Effector memory CD4-positive, alpha-beta T cell (primary cell): ENCODE results near the gene ADIPOR2.

ENCODE experiments used
- DNase-seq, 3 donors: peaks; one replicate each; pipeline ENCODE4 v3.0.0-alpha.2; 2020
- H3K27ac ChIP-seq: 2 replicates; pipeline ENCODE4 v1.7.0; 2013; ENCODE audit warnings: mild to moderate bottlenecking, low read length, moderate library complexity; ENCODE audit not compliant: insufficient read depth, poor library complexity, severe bottlenecking
- H3K27me3 ChIP-seq: replicated peaks from 2 replicates; pipeline ENCODE4 v1.7.0; 2013; ENCODE audit warnings: mild to moderate bottlenecking, low read length; ENCODE audit not compliant: insufficient read depth, control insufficient read depth, poor library complexity, severe bottlenecking
- H3K36me3 ChIP-seq: 2 replicates; pipeline ENCODE4 v1.7.0; 2013; ENCODE audit warnings: mild to moderate bottlenecking, low read length, moderate library complexity; ENCODE audit not compliant: control insufficient read depth, insufficient read depth
- H3K4me1 ChIP-seq: 2 replicates; pipeline ENCODE4 v1.7.0; 2013; ENCODE audit warnings: low read length, mild to moderate bottlenecking; ENCODE audit not compliant: control insufficient read depth, insufficient read depth, poor library complexity, severe bottlenecking
- H3K4me3 ChIP-seq: 2 replicates; pipeline ENCODE4 v1.7.0; 2013; ENCODE audit warnings: low read length, low read depth, mild to moderate bottlenecking; ENCODE audit not compliant: insufficient read depth, poor library complexity, severe bottlenecking
- H3K9me3 ChIP-seq: 2 replicates; pipeline ENCODE4 v1.7.0; 2013; ENCODE audit warnings: mild to moderate bottlenecking, low read length, moderate library complexity; ENCODE audit not compliant: control insufficient read depth

The ADIPOR2 gene

DNA sequence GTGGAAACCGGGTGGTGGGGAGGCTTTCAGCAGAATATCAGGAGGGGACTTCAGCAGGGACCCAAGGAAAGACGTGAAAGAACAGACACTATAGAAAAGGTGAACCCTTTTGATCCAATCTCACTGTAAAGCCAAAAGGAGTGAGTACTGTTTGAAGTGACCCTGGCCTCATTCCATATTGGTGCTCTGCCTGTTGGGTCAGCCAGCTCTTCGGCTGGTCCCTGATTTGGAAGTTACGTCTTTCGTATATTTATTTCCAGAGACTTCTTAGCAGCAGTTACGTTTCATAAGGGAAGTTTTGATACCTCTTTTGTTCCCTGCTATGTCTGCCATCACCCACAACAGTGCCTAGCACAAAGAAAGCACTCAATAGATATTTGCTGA lies 39.9 kb upstream of the ADIPOR2 start:
- no peaks in the 10 kb centered on the region for H3K27me3 ChIP-seq
- no peak overlapping the region for H3K4me3 ChIP-seq
- DNase-seq, result no peak
- no peaks in the 10 kb centered on the region for H3K4me1 ChIP-seq
- no peaks in the 10 kb centered on the region for H3K36me3 ChIP-seq
- H3K27ac ChIP-seq, result no peak overlapping the region
- no peaks in the 10 kb centered on the region for H3K9me3 ChIP-seq

GRCh38 chr12:1651946-1652345 lies 38.9 kb upstream of the ADIPOR2 start:
- Histone ChIP-seq H3K36me3 (no peaks in the 10 kb centered on the region), H3K27ac (no peak overlapping the region), H3K9me3 (no peaks in the 10 kb centered on the region), H3K4me1 (no peaks in the 10 kb centered on the region), H3K4me3 (no peak overlapping the region), H3K27me3 (no peaks in the 10 kb centered on the region)
- DNase-seq, result no peak

DNA sequence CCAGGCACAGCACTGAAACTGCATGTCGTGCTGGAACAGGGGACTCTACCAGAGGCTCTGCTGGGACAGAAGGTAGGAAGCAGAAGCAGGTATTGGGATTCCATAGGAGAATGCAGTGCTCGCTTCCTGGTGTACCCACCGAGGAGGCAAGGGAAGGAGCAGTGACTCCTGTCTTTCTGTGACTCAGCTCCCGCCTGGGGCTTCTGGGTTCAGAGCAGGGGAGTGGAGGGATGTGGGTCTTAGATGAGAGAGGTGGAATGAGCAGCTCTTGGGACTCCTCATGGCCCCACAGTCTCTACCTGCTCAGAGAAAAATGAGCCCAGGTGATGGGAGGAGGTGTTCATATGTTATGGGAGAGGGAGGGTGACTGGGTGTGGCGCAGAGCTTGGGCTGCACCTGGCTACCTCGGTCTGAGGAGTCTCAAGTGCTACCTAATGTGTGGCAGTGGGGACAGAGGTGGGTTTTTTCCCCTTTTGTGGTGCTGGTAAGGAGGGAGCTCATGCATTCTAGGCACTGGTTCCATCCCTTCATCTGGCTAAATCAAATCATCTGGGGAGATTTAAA lies 35.6 kb upstream of the ADIPOR2 start:
- no peaks in the 10 kb centered on the region for H3K9me3 ChIP-seq
- no peak overlapping the region for H3K4me3 ChIP-seq
- no peak overlapping the region for H3K27ac ChIP-seq
- no peak for DNase-seq
- H3K4me1 ChIP-seq, result no peaks in the 10 kb centered on the region
- no peaks in the 10 kb centered on the region for H3K36me3 ChIP-seq
- H3K27me3 ChIP-seq, result no peaks in the 10 kb centered on the region

DNA sequence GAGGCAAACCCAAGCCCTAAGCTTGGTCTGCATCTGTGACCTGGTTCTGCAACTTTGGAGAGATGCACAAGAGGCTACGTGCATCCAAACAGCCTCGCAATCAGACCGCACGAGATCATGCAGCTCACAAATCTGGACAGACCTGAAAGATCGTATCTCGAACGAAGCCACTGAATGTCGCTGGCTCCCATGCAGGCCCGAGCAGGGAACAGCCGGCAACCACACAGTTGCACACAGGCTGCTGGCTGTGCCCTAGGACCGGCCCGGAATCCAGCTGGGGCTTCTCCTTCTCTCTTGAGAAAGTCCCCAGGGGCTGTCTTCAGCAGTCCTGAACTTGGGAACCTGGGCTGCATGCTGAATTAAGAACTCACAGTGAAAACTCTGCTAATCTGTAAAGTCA lies 34.0 kb upstream of the ADIPOR2 start:
- H3K4me1 ChIP-seq, result no peaks in the 10 kb centered on the region
- DNase-seq, result no peak
- no peak overlapping the region for H3K27ac ChIP-seq
- no peaks in the 10 kb centered on the region for H3K27me3 ChIP-seq
- no peak overlapping the region for H3K4me3 ChIP-seq
- no peaks in the 10 kb centered on the region for H3K36me3 ChIP-seq
- no peaks in the 10 kb centered on the region for H3K9me3 ChIP-seq

DNA sequence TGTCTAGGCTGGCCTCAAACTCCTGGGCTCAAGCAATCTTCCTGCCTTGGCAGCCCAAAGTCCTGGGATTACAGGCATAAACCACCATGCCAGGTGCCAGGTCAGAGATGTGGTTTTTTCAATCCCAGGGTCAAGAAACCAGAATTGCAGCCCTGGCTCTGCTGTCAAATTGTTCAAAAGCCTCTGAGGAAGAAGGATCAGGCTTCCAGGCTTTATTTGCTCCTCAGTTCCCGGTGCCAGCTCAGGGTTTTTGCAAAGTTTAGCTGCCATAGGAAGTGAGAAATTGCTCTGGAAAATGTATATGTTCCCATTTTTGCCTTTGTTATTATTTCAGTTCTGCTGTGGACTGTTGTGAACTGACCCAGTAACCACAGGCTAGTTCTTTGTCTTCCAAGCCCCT lies 33.2 kb upstream of the ADIPOR2 start:
- H3K4me3 ChIP-seq, result no peak overlapping the region
- DNase-seq, result no peak
- no peaks in the 10 kb centered on the region for H3K9me3 ChIP-seq
- H3K4me1 ChIP-seq, result no peaks in the 10 kb centered on the region
- no peak overlapping the region for H3K27ac ChIP-seq
- no peaks in the 10 kb centered on the region for H3K36me3 ChIP-seq
- H3K27me3 ChIP-seq, result no peaks in the 10 kb centered on the region

DNA sequence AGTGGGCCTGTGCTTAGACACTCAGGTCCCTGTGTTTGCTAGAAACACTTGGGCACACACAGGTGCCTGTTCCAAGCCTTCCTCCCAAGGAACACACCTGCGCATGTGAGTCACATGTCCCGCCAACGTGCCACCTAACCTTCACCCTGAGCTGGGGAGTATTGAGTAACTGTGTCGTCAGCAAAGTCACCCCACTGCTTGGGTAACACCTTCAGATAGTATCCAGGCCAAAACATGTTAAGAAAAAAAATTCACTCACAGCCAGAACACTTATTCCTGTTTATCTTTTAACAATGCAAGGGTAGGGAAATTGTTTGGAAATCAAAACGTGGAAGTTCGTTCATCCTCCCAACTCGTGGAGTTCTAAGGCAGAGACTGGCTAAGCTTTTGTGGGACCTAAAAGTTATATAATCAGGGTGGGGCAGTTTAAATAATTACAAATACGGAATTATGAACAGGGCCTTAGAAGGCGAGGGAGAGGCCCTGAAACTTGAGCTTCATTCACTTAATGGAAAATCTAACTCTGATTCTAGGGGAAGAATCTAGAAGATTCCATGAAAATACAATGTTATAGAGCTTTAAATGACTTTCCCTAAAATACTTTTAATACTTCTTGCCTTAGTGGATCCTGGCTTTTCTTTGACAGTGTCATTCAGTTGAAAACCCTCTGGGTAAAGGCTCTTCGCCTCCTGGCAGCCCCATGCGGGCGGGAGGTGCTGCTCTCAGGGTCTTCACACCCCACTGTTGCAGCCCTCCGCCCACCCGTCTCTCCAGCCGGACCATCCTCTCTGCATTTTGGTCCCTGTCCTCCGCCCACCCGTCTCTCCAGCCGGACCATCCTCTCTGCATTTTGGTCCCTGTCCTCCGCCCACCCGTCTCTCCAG lies 30.3 kb upstream of the ADIPOR2 start:
- no peaks in the 10 kb centered on the region for H3K9me3 ChIP-seq
- DNase-seq, result peak; percentile 57 to 63 (median 61)
- H3K4me3 ChIP-seq, result no peak overlapping the region
- H3K27me3 ChIP-seq, result no peaks in the 10 kb centered on the region
- no peaks in the 10 kb centered on the region for H3K4me1 ChIP-seq
- no peaks in the 10 kb centered on the region for H3K36me3 ChIP-seq
- H3K27ac ChIP-seq, result peak overlapping the region; percentile 35

GRCh38 chr12:1661553-1662335 lies 29.1 kb upstream of the ADIPOR2 start:
- Histone ChIP-seq H3K27me3 (no peaks in the 10 kb centered on the region), H3K4me1 (no peaks in the 10 kb centered on the region), H3K9me3 (no peaks in the 10 kb centered on the region), H3K36me3 (no peaks in the 10 kb centered on the region), H3K4me3 (no peak overlapping the region), H3K27ac (peak overlapping the region; percentile 7)
- peak; percentile 81 to 87 (median 84) for DNase-seq

DNA sequence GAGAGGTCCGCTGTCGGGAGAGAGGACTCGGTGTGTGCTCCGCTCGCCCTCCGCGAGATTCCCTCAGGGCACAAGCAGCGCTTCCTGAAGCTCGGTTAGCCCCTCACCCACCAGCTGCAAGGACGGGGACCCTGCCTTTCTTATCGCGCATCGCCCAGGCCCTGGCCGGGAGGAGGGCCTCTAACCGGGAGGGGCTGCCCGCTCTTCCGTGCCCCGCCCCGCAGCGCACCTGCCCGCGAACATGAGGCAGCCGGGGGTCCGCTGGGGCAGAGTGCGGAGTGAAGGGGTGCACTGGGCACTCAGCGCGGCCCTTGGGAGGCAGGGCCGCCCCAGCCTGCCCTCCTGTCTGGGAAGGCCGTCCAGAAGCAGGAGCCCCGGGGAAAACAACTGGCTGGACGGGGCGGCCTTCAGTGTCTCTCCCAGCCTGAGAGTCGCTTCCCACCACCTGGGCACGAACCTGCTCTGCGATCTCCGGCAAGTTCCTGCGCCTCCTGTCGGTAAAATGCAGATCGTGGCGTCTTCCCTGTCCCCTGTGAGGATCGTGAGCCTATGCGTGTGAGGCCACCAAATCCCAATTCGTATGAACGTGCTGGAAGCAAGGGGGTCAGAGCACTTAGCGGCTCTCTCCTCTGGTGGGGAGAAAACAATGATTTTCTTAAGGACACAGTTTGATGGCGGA lies 28.0 kb upstream of the ADIPOR2 start:
- Histone ChIP-seq H3K27ac (peak overlapping the region; percentile 25), H3K4me1 (peaks cover 4% of the 10 kb centered on the region), H3K27me3 (no peaks in the 10 kb centered on the region), H3K36me3 (no peaks in the 10 kb centered on the region), H3K4me3 (no peak overlapping the region), H3K9me3 (no peaks in the 10 kb centered on the region)
- DNase-seq, result peak; percentile 12 to 35 (median 27)

DNA sequence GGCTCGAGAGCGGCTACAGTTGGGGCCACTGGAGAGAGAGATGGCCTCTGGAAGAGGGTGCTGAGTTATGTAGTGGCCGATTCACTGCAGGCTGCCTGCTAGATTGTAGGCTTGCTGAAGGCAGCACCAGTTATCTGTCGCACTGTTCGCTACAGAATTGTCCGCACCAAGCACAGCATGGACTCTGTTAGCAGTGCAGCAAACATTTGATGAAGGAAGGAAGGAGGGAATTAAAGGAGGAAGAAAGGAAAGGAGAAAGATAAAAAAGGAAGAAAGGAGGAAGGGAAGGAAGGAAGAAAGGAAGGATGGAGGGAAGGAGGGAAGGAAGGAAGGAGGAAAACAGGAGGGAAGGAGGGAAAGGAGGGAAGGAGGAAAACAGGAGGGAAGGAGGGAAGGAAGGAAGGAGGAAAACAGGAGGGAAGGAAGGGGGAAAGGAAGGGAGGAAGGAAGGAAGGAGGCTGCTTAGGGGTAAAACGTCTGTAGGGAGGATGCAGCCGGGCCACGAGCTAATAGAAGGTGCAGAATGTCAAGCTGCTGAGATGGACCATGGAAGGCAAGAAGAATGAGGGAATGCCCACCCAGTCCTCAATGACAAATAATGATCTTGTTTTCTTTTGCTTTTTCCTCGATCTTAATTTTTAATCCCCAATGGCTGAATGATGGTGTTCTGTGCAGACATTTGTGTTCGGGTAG lies 27.3 kb upstream of the ADIPOR2 start:
- peaks cover 10% of the 10 kb centered on the region for H3K4me1 ChIP-seq
- no peaks in the 10 kb centered on the region for H3K9me3 ChIP-seq
- no peaks in the 10 kb centered on the region for H3K27me3 ChIP-seq
- no peak for DNase-seq
- no peak overlapping the region for H3K4me3 ChIP-seq
- no peaks in the 10 kb centered on the region for H3K36me3 ChIP-seq
- no peak overlapping the region for H3K27ac ChIP-seq
